Cardiac septum (tissue), 1 donor: Measurements from ENCODE around the gene TP73. TPM values are rescaled to one million over a fixed set of nuclear protein-coding genes. Genes with fewer than 3 reads are reported as not detected.
"Not testable (repeated sequence)": the region's sequence is repeated elsewhere in the genome, so short reads cannot be mapped to it uniquely, and the experiment has no call there.

Source experiments
- DNase-seq: peaks from one replicate; pipeline ENCODE4 v3.0.0-alpha.2; 2020; ENCODE audit warnings: low spot score
- intact Hi-C: fragments of 100-400 bp; cut with DNase I; formaldehyde crosslinking; loops from one replicate; pipeline ENCODE4 v1.14.0; 2022
- total RNA-seq: library from RNA; stranded (reverse); fragmentation: NEBNext Ultra II Directional; extraction: Animal tissue kit (Norgen Biotek cat#: 25700); gene quantifications from one replicate; pipeline ENCODE4 v1.2.1, GENCODE V29; 2021
- donor health status: DM: no; HTN: no; CAD: no.

TP73 gene
- total RNA-seq, 1 donor from 2014 or later = 0.30 TPM

DNA sequence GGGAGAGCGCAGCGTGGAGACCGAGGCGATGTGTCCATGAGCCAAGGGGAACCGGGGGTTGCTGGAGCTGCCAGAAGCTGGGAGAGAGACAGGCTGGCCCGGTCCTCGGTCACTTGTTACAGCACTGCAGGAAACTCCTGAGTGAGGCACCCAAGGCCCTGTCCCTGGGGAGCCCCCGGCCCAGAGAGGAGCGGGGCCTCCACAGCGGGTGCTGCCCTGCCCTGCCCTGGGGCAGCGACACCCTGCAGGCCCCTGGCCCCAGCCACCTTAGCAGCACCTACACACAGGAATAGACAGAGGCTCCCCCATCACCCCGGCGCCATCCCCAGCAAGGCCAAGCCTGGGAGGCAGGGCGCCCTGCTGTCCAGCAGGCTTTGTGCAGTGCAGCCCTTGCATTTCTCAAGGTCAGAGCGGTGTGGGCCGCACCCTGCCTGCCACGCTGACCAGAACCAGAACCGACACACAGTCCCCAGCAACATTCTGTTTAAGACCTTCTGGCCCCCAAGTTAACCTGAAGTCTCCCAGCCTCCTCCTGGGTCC lies 34.4 kb upstream of the TP73 start:
- intact Hi-C loops = loop anchor here (2.0 kb wide), 1 partner anchor 165 kb away; no protein-coding TSS in a partner anchor
- no peak for DNase-seq

DNA sequence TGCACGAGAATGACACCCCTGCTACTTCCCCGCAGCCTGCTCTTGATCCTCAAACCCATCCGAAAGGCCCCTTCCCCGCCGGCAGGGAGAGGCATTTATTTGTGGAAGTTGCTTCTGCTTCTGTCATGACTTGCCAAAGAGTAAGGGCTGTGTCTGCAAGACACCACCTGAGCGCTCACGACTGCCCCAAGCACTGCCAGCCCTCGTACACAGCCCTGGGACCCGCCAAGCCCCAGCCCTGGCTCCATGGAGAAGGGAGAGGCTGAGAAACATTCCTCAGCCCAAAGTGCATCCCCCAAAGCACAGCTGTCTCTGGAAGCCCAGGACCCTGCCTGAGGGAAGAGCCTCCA lies 33.8 kb upstream of the TP73 start:
- DNase-seq = no peak
- intact Hi-C loops = loop anchor here (2.0 kb wide), 1 partner anchor 166 kb away; no protein-coding TSS in a partner anchor

DNA sequence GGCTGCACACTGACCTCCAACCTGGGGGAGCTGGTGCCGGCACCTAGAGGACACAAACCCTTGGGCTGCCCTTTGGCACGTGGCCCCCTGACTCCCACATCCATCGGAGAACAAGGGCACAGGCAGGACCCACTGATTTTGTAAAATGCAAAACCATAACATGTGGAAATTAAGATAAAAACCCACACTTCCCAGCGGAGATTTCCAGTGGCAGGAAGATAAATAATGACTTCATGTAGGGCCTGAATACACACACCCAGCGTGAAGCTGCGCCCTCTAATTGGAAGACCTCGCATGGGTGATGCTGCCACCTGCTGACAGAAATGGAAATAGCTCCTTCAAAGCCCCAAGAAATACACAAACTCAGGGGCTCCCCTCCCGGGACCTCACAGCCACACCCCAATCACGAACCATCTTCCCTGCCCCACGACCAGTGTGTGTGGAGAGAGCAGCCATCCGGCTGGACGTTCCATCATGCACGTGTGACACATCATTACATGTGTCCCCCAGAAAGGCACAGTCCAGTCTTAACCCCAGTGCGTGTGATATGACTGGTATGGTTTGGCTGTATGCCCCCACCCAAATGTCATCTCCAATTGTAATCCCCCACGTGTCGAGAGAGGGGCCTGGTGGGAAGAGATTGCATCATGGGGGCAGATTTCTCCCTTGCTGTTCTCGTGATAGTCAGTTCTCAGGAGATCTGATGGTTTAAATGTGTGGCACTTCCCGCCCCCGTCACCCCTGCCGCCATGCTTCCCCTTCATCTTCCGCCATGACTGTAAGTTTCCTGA lies 33.2 kb upstream of the TP73 start:
- intact Hi-C loops = loop anchor here (1.0 to 2.0 kb wide), 3 partner anchors 54 to 166 kb away; no protein-coding TSS in a partner anchor
- DNase-seq = peak; percentile 82

DNA sequence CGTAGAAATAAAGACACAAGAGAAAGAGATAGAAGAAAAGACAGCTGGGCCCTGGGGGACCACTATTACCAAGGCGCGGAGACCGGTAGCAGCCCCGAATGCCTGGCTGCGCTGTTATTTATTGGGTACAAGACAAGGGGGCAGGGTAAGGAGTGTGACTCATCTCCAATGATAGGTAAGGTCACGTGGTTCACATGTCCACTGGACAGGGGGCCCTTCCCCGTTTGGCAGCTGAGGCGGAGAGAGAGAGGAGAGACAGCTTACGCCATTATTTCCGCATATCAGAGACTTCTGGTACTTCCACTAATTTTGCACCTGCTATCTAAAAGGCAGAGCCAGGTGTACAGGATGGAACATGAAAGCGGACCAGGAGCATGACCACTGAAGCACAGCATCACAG lies 31.6 kb upstream of the TP73 start:
- intact Hi-C loops = loop anchor here (10.0 kb wide), 3 partner anchors 104 to 1036 kb away; partner anchors contain the start of genes LRRC47 and PRXL2B

DNA sequence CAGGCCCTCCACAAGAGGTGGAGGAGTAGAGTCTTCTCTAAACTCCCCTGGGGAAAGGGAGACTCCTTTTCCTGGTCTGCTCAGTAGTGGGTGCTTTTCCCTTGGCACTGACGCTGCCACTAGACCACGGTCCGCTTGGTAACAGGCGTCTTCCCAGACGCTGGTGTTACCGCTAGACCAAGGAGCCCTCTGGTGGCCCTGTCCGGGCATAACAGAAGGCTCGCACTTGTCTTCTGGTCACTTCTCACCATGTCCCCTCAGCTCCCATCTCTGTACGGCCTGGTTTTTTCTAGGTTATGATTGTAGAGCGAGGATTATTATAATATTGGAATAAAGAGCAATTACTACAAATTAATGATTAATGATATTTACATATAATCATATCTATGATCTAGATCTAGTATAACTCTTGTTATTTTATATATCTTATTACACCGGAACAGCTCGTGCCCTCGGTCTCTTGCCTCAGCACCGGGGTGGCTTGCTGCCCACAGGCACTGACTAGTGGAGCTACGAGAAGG lies 31.1 kb upstream of the TP73 start:
- intact Hi-C loops = loop anchor here (10.0 kb wide), 3 partner anchors 104 to 1036 kb away; partner anchors contain the start of genes LRRC47 and PRXL2B
- DNase-seq = not testable (repeated sequence)

More for the DNA sequence above, 31.6 kb upstream of the TP73 start:
- DNase-seq = no peak

DNA sequence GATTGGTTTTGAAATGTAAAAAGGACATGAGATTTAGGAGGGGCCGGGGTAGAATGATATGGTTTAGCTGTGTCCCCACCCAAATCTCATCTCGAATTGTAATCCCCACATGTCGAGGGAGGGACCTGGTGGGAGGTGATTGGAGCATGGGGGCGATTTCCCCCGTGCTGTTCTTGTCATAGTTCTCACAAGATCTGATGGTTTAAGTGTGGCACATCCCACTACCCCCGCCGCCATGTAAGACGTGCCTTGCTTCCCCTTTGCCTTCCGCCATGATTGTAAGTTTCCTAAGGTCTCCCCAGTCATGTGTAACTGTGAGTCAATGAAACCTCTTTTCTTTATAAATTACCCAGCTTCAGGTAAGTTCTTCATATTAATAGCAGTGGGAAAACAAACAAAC lies 30.2 kb upstream of the TP73 start:
- not testable (repeated sequence) for DNase-seq
- intact Hi-C loops = loop anchor here (10.0 kb wide), 3 partner anchors 103 to 1037 kb away; partner anchors contain the start of genes LRRC47 and PRXL2B

DNA sequence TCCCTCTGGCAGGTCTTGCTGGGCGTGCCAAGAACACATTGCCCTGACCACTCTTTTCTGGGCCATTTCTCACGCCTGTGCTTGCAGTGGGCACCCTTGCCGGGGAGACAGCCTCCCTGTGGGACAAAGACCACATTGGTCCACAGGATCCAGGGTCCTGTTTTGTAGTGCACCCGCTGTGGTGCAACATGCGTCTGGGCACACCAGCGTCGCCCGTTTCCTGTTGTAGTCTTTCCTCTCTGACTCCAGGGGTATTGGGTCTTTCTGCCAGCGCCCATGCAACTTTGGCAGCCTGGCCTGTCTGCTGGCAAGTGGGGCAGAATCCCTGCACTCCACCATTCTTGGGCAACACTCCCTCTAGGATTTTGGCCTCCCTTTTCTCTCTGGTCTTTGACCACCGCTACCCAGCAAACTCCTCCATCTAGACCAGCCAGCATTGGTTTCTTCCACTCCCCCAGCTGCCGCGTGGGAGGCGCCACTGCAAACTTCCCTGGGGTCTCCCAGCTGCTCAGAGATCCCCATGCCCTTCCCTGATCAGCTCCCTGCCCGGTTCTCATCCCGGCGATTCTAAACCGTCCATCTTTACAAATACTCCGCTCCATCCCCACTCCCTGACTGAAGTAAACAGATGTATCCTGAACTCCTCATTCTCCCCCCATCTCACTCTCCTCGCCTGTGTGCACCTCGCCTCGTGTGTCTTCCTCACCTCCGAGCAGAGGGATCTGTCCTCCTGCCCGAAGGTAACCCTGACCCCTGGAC lies 28.7 kb upstream of the TP73 start:
- intact Hi-C loops = loop anchor here (2.0 to 10.0 kb wide), 4 partner anchors 25 to 1039 kb away; partner anchors contain the start of genes LRRC47 and PRXL2B
- no peak for DNase-seq

DNA sequence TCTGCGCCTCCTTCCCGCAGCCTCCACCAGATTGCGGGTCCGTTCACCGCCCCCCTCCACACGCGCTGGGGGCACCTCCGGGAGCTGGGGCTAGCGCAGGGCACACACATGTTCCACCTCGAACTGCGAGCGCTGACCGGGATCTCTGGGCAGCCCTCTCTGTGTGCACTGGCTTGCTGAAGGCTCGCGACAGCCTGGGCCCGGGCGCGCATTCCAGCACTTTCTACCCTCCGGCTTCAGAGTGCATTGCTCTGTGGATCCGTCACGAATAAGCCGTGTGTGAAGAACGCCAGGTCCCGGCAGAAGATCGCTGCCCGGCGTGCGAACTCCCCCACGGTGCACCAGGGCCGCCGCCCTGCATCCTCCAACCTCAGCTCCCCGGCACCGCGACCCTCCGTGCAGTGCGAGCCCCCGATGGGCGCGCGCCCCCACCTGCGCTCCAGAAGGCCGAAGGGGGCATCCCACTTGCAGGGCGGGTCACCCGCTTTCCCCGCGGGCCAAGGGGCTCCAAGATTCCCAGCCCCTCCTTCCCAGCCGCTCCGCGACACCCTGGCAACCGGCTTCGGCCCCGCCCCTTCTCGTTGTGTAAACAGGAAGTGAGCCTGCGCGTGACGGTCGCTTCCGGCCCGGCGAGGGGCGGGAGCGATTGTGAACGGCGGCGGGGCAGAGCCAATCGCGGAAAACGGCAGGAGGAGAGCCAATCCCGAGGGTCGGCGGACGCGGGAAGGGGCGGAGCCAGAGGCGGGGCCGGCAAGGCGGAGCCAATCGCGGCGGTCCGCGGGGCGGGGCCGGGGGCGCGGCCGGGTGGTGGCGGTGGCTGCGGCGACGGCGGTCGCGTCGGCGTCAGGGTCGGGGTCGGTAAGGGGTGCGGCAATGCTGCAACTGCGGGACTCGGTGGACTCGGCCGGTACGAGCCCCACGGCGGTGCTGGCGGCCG lies 27.8 kb upstream of the TP73 start, which contains the start of gene TPRG1L:
Gene TPRG1L (plus strand): TSS at position 816 of the 937 bp plus-strand sequence. CDS start 58 bp downstream, at position 874.
- peak; percentile 99 for DNase-seq
- intact Hi-C loops = loop anchor here (2.0 to 10.0 kb wide), 4 partner anchors 24 to 1040 kb away; partner anchors contain the start of genes LRRC47 and PRXL2B

DNA sequence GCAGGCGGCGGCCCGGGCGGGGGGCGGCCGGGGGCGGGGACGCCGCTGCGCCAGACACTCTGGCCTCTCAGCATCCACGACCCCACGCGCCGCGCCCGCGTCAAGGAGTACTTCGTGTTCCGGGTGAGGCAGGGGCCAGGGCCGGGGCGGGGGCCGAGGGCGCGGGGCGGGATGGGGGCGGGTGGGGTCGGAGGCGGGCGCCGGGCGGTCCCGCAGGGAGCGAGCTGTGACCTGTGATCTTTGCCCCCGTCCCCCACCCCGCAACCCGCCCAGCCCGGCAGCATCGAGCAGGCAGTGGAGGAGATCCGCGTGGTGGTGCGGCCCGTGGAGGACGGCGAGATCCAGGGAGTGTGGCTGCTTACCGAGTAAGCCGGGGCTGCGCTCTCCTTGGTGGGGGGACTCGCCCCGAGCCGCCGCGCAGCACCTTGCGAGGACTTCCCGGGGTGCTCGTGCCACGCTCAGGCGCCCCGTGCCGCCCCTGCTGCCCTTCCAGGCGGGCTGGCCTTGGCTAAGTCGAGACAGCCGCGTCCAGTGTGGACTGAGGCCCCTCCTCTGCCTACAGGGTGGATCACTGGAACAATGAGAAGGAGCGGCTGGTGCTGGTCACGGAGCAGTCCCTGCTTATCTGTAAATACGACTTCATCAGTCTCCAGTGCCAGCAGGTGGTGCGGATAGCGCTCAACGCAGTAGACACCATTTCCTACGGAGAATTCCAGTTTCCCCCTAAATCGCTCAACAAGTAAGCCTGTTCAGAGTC lies 27.0 kb upstream of the TP73 start:
- intact Hi-C loops = loop anchor here (2.0 to 10.0 kb wide), 4 partner anchors 23 to 1041 kb away; partner anchors contain the start of genes LRRC47 and PRXL2B
- DNase-seq = no peak

GRCh38 chr1:3626025-3626424 lies 26.3 kb upstream of the TP73 start:
- DNase-seq = no peak
- intact Hi-C loops = loop anchor here (10.0 kb wide), 3 partner anchors 99 to 1041 kb away; partner anchors contain the start of genes LRRC47 and PRXL2B

DNA sequence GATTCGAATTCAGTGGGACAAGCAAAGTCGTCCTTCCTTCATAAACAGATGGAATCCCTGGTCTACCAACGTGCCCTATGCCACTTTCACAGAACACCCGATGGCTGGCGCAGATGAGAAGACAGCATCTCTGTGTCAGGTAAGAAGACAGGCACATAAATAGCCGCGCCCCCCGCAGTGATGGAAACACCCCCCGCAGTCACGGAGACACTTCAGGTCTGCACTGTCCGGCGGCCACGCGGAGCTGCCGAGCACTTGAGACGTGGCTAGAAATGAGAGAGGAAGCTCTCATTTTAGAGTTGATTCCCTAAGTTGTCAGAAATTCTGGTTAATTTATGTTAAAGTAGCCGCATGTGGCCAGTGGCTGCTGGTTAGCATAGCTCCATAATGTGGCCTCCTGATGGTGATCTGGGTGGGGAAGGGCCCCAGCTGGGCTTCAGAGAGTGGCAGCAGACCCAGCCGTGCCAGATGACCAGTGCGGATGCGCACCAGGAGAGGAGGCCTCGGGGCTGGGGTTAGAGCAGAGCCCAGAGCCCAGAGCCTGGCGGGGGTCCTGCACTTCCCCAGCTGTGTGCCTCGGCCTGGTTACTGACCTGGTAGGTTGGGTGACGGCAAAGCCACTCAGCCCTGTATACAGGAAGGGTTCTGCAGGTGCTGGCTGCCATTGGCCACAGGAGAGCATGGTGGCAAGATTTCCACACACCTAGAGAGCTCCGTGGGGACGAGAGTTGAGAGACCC lies 24.6 kb upstream of the TP73 start:
- intact Hi-C loops = loop anchor here (10.0 kb wide), 3 partner anchors 97 to 1043 kb away; partner anchors contain the start of genes LRRC47 and PRXL2B
- DNase-seq = no peak

- intact Hi-C loops = loop anchor here (10.0 kb wide), 3 partner anchors 96 to 1044 kb away; partner anchors contain the start of genes LRRC47 and PRXL2B
- no peak for DNase-seq
Measured at GRCh38 chr1:3628445-3628844, 23.9 kb upstream of the TP73 start.

- no peak for DNase-seq
- intact Hi-C loops = loop anchor here (10.0 kb wide), 3 partner anchors 95 to 1045 kb away; partner anchors contain the start of genes LRRC47 and PRXL2B
Measured at GRCh38 chr1:3629561-3630160, 22.7 kb upstream of the TP73 start.

- intact Hi-C loops = no loop called here
- DNase-seq = no peak
Measured at GRCh38 chr1:3630161-3630611, 22.1 kb upstream of the TP73 start.

- intact Hi-C loops = no loop called here
- DNase-seq = no peak
Measured at GRCh38 chr1:3630914-3631313, 21.4 kb upstream of the TP73 start.
